Right hindlimb (tissue), 1 donor: ENCODE measurements around the gene PRRX2.
"Not testable (repeated sequence)": the region's sequence is repeated elsewhere in the genome, so short reads cannot be mapped to it uniquely, and the experiment has no call there.

Source experiments
- DNase-seq: peaks from one replicate; pipeline ENCODE4 v3.0.0-alpha.2; 2018

Gene PRRX2

GRCh38 chr9:129761901-129762369 is 96.5 kb downstream of the PRRX2 start:
- DNase-seq, result peak; percentile 53

DNA sequence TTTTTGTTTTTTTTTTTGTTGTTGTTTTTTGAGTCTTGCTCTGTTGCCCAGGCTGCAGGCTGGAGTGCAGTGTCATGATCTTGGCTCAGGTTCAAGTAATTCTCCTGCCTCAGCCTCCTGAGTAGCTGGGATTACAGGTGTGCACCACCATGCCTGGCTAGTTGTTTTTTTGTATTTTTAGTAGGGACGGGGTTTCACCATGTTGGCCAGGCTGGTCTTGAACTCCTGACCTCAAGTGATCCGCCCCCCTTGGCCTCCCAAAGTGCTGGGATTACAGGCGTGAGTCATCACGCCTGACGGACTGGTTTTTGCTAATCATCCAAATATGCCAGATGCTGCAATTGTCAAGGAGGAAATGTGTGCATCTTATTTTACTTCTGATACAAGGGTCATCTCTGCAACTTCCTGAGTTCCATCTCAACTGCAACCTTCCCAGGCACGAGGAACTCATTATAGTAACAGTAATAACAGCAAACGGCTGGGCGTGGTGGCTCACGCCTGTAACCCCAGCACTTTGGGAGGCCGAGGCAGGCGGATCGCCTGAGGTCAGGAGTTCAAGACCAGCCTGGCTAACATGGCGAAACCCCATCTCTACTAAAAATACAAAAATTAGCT is 97.0 kb downstream of the PRRX2 start:
- not testable (repeated sequence) for DNase-seq

- no peak for DNase-seq
Measured at GRCh38 chr9:129762985-129763926, 97.8 kb downstream of the PRRX2 start.

DNA sequence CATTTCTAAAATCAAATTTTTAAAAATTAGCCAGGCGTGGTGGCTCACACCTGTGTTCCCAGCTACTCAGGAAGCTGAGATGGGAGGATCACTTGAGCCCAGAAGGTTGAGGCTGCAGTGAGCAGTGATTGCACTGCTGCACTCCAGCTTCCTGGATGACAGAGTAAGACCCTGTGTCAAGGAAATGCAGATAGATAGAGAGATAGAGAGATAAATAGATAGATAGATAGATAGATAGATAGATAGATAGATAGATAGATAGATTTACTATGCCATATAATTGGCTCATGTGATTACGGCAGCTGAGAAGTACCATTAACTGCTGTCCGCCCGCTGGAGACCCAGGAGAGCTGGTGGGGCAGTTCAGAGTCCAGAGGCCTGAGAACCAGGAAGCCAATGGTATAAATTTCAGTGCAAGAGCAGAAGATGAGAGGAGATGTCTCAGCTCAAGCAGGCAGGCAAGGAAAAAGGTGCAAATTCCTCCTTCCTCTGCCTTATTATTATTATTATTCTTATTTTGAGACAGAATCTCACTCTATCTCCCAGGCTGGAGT is 100.4 kb downstream of the PRRX2 start:
- DNase-seq, result no peak

DNA sequence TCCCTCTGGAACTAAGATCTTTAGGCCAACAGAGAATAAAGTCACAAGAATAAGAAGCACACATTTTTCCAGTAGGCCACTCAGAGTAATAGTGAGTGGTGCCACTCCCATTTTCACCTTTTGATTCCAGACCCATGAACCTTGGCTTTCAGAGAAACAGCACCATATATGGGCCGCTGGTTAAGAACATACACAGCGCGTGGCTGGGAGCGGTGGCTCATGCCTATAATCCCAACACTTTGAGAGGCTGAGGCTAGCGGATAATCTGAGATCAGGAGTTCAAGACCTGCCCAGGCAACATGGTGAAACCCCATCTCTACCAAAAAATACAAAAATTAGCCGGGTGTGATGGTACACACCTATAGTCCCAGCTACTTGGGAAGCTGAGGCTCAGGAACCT is 103.0 kb downstream of the PRRX2 start:
- DNase-seq, result no peak

- no peak for DNase-seq
Measured at GRCh38 chr9:129769669-129770068, 104.2 kb downstream of the PRRX2 start.

GRCh38 chr9:129770741-129771140 is 105.3 kb downstream of the PRRX2 start:
- no peak for DNase-seq
